ENCODE measurements around the gene PLEKHM2. TPM values are rescaled to one million over a fixed set of nuclear protein-coding genes. Genes with fewer than 3 reads are reported as not detected.

Gene PLEKHM2, protein sequence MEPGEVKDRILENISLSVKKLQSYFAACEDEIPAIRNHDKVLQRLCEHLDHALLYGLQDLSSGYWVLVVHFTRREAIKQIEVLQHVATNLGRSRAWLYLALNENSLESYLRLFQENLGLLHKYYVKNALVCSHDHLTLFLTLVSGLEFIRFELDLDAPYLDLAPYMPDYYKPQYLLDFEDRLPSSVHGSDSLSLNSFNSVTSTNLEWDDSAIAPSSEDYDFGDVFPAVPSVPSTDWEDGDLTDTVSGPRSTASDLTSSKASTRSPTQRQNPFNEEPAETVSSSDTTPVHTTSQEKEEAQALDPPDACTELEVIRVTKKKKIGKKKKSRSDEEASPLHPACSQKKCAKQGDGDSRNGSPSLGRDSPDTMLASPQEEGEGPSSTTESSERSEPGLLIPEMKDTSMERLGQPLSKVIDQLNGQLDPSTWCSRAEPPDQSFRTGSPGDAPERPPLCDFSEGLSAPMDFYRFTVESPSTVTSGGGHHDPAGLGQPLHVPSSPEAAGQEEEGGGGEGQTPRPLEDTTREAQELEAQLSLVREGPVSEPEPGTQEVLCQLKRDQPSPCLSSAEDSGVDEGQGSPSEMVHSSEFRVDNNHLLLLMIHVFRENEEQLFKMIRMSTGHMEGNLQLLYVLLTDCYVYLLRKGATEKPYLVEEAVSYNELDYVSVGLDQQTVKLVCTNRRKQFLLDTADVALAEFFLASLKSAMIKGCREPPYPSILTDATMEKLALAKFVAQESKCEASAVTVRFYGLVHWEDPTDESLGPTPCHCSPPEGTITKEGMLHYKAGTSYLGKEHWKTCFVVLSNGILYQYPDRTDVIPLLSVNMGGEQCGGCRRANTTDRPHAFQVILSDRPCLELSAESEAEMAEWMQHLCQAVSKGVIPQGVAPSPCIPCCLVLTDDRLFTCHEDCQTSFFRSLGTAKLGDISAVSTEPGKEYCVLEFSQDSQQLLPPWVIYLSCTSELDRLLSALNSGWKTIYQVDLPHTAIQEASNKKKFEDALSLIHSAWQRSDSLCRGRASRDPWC
- total RNA-seq (2022) (33.3 and 38.6 TPM in 2 replicates), Bru-seq, nascent RNA (percentile 58 among the genes with signal in this experiment), BruChase-seq, experiment 1, labeled RNA remaining after a 2-hour chase (percentile 57 among the genes with signal in this experiment), BruChase-seq, experiment 2, labeled RNA remaining after a 6-hour chase (percentile 64 among the genes with signal in this experiment)
- long read RNA-seq, full-length matches to known transcripts = 9 of 24 reads
- long read RNA-seq, partial matches to known transcripts = 11 of 24 reads
- long read RNA-seq, other reads (novel, unspliced or antisense) = 4 of 24 reads

DNA sequence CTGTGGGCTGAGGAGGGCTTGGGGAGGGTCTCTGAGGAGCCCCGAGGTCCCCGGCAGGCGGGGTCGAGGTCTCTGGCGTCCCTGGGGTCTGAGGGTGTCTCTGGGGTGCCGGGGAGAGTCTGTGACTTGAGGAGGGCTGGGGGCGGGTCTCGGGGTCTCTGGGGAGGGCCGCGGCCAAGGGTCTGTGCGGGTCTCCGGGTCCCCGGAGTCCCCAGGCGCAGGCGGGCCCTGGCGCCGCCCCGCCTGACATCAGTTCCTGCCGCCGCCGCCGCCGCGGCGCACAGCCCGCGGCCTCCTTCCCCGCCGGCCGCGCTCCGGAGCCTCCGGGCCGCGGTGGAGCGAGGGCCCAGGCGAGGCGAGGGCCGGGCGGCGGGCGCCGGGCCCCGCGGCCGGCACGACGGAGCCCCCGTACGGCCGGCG is at the start of gene PLEKHM2:
PLEKHM2 (plus strand) TSS at position 279 of the 420 bp plus-strand sequence. CDS start 239 bp downstream, outside the sequence.
- no peaks in the 10 kb centered on the region for H3K9me3 Mint-ChIP-seq (ENCODE audit: unreplicated experiment)
- Histone ChIP-seq H3K4me1 (peaks cover 31% of the 10 kb centered on the region), H3K27me3 (replicated peaks; ENCODE audit: control insufficient read depth, insufficient read depth, low read length) (no peaks in the 10 kb centered on the region), H3K4me3 (ENCODE audit: low read depth, low read length) (peak within 1 kb of the TSS; percentile 60), H3K36me3 (ENCODE audit: control insufficient read depth, insufficient read depth, low read length) (no peaks in the 10 kb centered on the region), H3K9me3 (no peaks in the 10 kb centered on the region)
- H3K4me3 Mint-ChIP-seq (ENCODE audit: unreplicated experiment) = peak within 1 kb of the TSS; percentile 73
- no peaks in the 10 kb centered on the region for H3K27me3 Mint-ChIP-seq (ENCODE audit: insufficient read depth, unreplicated experiment)
- peak in 1 of 2 experiments; percentile 30 for DNase-seq
- intact Hi-C loops (cut with micrococcal nuclease; ENCODE audit: unreplicated experiment) = loop anchor here (10.0 kb wide), 1 partner anchor 61 kb away; the partner anchor contains the start of gene TMEM82
- H3K4me1 Mint-ChIP-seq (ENCODE audit: low read depth, unreplicated experiment) = peaks cover 36% of the 10 kb centered on the region
- BruUV-seq (replicated peaks) = no TSS peak
- ChIA-PET POLR2A (no interaction called here), CTCF (no interaction called here)
- TF ChIP-seq, protein P1, sequence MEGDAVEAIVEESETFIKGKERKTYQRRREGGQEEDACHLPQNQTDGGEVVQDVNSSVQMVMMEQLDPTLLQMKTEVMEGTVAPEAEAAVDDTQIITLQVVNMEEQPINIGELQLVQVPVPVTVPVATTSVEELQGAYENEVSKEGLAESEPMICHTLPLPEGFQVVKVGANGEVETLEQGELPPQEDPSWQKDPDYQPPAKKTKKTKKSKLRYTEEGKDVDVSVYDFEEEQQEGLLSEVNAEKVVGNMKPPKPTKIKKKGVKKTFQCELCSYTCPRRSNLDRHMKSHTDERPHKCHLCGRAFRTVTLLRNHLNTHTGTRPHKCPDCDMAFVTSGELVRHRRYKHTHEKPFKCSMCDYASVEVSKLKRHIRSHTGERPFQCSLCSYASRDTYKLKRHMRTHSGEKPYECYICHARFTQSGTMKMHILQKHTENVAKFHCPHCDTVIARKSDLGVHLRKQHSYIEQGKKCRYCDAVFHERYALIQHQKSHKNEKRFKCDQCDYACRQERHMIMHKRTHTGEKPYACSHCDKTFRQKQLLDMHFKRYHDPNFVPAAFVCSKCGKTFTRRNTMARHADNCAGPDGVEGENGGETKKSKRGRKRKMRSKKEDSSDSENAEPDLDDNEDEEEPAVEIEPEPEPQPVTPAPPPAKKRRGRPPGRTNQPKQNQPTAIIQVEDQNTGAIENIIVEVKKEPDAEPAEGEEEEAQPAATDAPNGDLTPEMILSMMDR (IDR thresholded peaks at IDR 0.05; ENCODE audit: insufficient read depth in 1 of 2, low read depth in 1 of 2, low read length in 1 of 2, severe bottlenecking in 1 of 2, unreplicated experiment in 1 of 2) = no peak
- peak within 1 kb of the TSS; percentile 80 for H3K27ac Mint-ChIP-seq (ENCODE audit: unreplicated experiment)
- H3K36me3 Mint-ChIP-seq (ENCODE audit: insufficient read depth, unreplicated experiment) = no peaks in the 10 kb centered on the region

DNA sequence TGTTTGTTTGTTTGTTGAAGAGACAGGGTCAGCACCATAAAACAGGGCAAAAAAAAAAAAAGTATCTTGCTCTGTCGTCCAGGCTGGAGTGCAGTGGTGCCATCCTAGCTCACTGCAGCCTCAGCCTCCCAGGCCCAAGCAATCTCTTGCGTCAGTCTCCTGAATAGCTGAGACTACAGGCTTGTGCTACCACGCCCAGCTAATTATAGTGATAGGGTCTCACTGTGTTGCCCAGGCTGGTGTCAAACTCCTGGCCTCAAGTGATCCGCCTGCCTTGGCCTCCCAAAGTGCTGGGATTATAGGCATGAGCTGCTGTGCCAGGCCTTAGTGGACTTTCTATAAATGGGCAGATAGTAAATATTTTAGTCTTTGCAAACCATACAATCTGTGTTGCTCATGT is 47.7 kb upstream of the PLEKHM2 start:
- no peaks in the 10 kb centered on the region for H3K9me3 ChIP-seq
- intact Hi-C loops (cut with micrococcal nuclease; ENCODE audit: unreplicated experiment) = no loop called here
- H3K4me1 ChIP-seq = no peaks in the 10 kb centered on the region
- no peak overlapping the region for H3K27ac Mint-ChIP-seq (ENCODE audit: unreplicated experiment)
- no peak overlapping the region for H3K4me3 Mint-ChIP-seq (ENCODE audit: unreplicated experiment)
- ChIA-PET CTCF (no interaction called here), POLR2A (no interaction called here)
- no peak overlapping the region for H3K4me3 ChIP-seq (ENCODE audit: low read depth, low read length)
- no peaks in the 10 kb centered on the region for H3K27me3 Mint-ChIP-seq (ENCODE audit: insufficient read depth, unreplicated experiment)
- peaks cover 93% of the 10 kb centered on the region for H3K36me3 Mint-ChIP-seq (ENCODE audit: insufficient read depth, unreplicated experiment)
- no peaks in the 10 kb centered on the region for H3K27me3 ChIP-seq (replicated peaks; ENCODE audit: control insufficient read depth, insufficient read depth, low read length)
- no peaks in the 10 kb centered on the region; the same call in none of the 2 replicates for H3K36me3 ChIP-seq (ENCODE audit: control insufficient read depth, insufficient read depth, low read length)
- no TSS peak for BruUV-seq (replicated peaks)
- TF ChIP-seq, protein P1 (IDR thresholded peaks at IDR 0.05; ENCODE audit: insufficient read depth in 1 of 2, low read depth in 1 of 2, low read length in 1 of 2, severe bottlenecking in 1 of 2, unreplicated experiment in 1 of 2) = no peak
- no peaks in the 10 kb centered on the region for H3K4me1 Mint-ChIP-seq (ENCODE audit: low read depth, unreplicated experiment)
- no peaks in the 10 kb centered on the region for H3K9me3 Mint-ChIP-seq (ENCODE audit: unreplicated experiment)
- no peak for DNase-seq

DNA sequence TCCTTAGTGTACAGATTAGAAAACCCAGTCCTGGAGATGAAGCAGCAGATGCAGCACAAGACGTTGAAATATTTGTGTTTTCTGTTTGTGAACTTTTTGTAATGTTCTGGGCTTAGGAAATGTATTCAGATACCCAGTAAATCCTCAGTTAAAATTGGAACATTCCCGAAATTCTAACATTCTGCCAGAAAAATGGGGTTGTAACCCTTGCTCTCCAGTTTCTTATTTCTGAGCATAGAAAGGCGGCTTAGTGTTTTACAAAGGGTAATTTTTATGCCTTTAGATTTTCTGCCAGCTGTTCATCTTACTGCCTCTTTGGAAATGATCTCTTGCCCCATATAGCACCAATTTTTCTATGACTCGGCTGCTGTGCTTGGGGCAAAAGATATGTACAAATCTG is 46.3 kb upstream of the PLEKHM2 start:
- H3K36me3 ChIP-seq (ENCODE audit: control insufficient read depth, insufficient read depth, low read length) = no peaks in the 10 kb centered on the region; the same call in none of the 2 replicates
- Mint-ChIP-seq H3K27me3 (ENCODE audit: insufficient read depth, unreplicated experiment) (no peaks in the 10 kb centered on the region), H3K9me3 (ENCODE audit: unreplicated experiment) (no peaks in the 10 kb centered on the region), H3K4me3 (ENCODE audit: unreplicated experiment) (no peak overlapping the region), H3K4me1 (ENCODE audit: low read depth, unreplicated experiment) (no peaks in the 10 kb centered on the region), H3K36me3 (ENCODE audit: insufficient read depth, unreplicated experiment) (peaks cover 93% of the 10 kb centered on the region), H3K27ac (ENCODE audit: unreplicated experiment) (no peak overlapping the region)
- ChIA-PET POLR2A (no interaction called here), CTCF (no interaction called here)
- H3K9me3 ChIP-seq = no peaks in the 10 kb centered on the region
- no peak for DNase-seq
- no peaks in the 10 kb centered on the region for H3K4me1 ChIP-seq
- BruUV-seq (replicated peaks) = no TSS peak
- intact Hi-C loops (cut with micrococcal nuclease; ENCODE audit: unreplicated experiment) = no loop called here
- TF ChIP-seq, protein P1 (IDR thresholded peaks at IDR 0.05; ENCODE audit: insufficient read depth in 1 of 2, low read depth in 1 of 2, low read length in 1 of 2, severe bottlenecking in 1 of 2, unreplicated experiment in 1 of 2) = no peak
- H3K4me3 ChIP-seq (ENCODE audit: low read depth, low read length) = no peak overlapping the region
- H3K27me3 ChIP-seq (replicated peaks; ENCODE audit: control insufficient read depth, insufficient read depth, low read length) = no peaks in the 10 kb centered on the region

Data from Caco-2 (cell line).